AG09319 (cell line): ENCODE data around the gene GINS1.

Experiments used
- DNase-seq: peaks from one replicate; pipeline ENCODE4 v3.0.0-alpha.2; 2010; ENCODE audit warnings: low read depth; ENCODE audit errors: extremely low read depth
- CTCF ChIP-seq: IDR thresholded peaks from 2 replicates; pipeline ENCODE4 v1.5.1; 2011; ENCODE audit warnings: low read depth, mild to moderate bottlenecking, inconsistent platforms, low read length, moderate library complexity

Gene GINS1

DNA sequence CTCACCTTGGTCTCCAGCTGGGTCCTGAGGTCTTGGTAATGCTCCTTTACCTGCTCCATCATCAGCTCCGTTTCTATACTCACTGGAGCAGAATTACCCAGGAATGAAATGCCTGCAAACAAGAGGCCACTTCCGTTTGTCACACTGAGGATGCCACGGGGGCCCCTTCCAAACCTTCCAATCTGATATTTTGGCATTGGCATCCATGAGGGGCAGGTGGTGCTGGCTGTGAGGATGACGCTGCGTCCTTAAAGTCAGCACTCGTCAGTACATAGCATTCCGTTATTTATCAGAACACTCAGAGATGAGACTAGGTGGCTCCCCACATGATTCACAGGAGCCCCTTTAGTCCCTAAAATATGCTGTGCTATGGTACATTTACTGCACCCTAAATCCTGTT, 72.7 kb downstream of the GINS1 start:
- TF ChIP-seq CTCF: no peak
- DNase-seq: no peak

DNA sequence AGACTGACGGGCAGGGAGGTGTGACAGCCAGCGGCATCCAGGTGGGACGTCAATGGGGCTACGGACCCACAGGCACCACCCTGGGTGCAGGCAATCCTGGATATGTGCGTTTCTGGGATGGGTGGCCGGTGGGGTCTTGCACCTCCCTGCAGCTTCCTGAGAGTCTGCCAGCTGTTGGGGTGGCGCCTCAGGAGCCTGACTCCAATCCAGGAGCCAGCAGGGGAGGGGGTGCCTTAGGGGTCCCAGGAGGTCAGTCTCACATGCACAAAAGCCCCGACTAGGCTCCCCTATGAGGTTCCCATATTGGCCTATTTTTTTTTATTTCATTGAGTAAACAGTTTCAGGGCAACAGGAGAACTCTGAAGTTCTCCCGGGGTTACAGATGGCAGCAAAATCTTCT, 73.3 kb downstream of the GINS1 start:
- TF ChIP-seq CTCF: no peak
- no peak for DNase-seq

DNA sequence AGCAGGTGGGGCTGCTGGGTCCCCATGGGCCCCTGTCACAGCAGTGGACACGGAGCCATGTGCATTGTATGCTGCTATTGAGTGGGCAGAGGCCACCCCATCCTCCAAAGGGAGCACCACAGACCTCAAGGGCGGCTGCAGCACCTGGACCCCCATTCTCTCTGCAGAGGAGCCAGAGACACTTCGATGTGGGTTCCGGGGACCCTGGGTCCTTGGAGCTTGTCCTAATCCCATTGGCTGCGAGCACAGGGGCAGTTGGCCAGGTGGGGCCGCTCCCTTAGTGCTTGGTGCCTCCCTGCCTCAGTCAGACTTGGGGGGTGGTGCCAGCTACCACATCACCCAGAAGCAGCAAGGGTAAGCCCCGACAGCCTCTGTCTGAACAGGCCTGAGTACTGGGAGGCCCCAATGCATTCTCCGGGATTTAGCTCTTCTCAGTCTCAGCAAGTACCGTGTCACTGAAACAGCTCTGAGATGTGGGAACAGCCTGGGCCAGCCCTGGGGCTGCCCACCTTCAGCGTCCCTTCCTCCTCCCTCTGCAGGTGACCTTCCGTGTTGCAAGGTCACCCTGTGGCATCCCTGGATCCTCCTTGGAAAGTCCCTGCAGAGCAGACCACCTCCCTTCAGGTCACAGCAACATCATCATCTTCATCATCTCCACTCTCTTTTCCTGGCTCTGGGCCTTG, 73.9 kb downstream of the GINS1 start:
- no peak for DNase-seq
- no peak for TF ChIP-seq CTCF

DNA sequence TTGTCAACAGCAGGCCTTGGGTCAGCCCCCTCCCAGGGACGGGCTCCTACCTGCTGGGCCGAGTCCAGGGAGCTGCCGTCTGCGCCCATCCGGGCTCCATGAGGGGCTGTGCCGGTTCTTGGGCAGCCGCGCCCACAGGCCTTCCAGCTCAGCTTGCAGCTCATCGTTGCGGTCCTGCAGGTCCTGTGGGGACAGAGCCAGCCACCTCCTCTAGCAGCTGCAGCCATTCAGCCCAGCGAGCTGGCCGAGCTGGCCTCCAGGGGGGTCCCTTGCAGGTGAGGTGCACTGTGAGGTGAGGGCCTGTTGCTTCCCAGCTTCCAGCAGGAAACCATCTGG, 74.4 kb downstream of the GINS1 start:
- TF ChIP-seq CTCF: no peak
- DNase-seq: no peak

GRCh38 chr20:25483431-25484132, 76.1 kb downstream of the GINS1 start:
- no peak for TF ChIP-seq CTCF
- DNase-seq: no peak

DNA sequence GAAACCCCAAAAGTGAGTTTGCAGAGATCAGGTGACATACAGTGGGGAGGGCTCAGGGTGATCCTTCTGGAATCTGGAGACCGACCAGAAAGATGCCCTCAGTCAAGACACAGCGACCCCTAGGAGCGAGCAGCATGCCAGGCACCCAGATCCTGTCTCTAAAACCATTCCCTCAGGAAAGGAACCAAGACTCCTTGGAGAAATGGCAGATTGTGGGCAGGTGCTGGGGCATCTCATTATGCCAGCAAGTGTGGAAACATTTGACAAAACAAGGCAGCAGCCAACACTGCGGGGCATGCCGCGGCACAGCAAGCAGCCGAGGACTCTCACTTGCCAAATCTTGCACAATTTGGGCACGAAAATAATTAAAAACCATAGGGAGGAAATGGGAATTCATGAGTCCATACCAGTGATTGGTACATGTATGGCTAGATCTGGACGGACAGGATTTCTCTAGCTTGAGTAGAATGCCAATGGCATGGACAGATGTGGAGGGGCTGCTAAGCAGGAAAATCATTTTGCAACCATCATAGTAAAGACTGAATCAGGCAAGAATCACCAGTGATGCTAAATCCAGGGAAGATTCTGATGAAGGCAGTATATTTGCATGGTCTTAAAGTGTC, 76.9 kb downstream of the GINS1 start:
- TF ChIP-seq CTCF: no peak
- DNase-seq: no peak

DNA sequence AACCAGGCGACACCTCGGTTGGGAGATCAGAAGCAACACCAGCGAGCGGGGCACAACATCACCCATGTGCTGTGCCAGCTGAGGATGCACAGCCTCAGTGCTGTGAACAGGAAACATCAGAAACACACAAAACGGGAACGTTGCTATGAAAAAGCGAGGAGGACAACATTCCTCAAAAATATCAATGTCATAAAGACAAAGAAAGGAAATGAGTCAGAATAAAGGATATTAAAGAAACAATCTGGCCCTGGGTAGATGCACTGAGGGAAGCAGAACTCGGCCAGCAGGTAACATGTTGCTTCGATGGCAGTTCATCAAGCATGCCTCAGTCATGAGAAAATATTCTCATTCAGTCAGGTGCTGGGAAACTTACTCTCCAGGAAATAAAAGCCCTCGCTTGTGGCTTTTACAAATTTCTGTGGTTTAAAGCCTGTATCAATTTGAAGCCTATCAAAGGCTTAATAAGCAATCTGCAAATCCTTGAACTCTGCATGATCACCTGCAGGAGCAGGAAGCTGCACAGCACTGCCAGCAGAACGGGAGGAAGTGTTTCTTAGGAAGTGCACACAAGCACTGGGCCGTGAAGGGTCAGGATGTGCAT, 77.5 kb downstream of the GINS1 start:
- DNase-seq: no peak
- TF ChIP-seq CTCF: no peak
